ENCODE data around the gene KRT80.

The KRT80 gene

GRCh38 chr12:52210186-52210924, 18.5 kb upstream of the KRT80 start:
- no peak for DNase-seq

- DNase-seq = no peak
Observed at GRCh38 chr12:52209321-52209720, 17.5 kb upstream of the KRT80 start.

GRCh38 chr12:52208424-52209165, 16.8 kb upstream of the KRT80 start:
- no peak for DNase-seq

GRCh38 chr12:52207895-52208294, 16.1 kb upstream of the KRT80 start:
- DNase-seq = no peak

- no peak for DNase-seq
Observed at GRCh38 chr12:52207106-52207505, 15.3 kb upstream of the KRT80 start.

- no peak for DNase-seq
Observed at GRCh38 chr12:52206304-52207040, 14.7 kb upstream of the KRT80 start.

GRCh38 chr12:52205612-52206303, 13.9 kb upstream of the KRT80 start:
- no peak for DNase-seq

GRCh38 chr12:52204931-52205505, 13.2 kb upstream of the KRT80 start:
- DNase-seq = no peak

- DNase-seq = no peak
Observed at GRCh38 chr12:52204095-52204930, 12.5 kb upstream of the KRT80 start.

- peak; percentile 9 for DNase-seq
Observed at GRCh38 chr12:52203079-52203921, 11.5 kb upstream of the KRT80 start.

GRCh38 chr12:52202361-52203078, 10.7 kb upstream of the KRT80 start:
- DNase-seq = no peak

- DNase-seq = no peak
Observed at GRCh38 chr12:52201451-52201839, 9.6 kb upstream of the KRT80 start.

GRCh38 chr12:52200781-52201450, 9.1 kb upstream of the KRT80 start:
- DNase-seq = no peak

GRCh38 chr12:52200086-52200780, 8.4 kb upstream of the KRT80 start:
- DNase-seq = no peak

GRCh38 chr12:52199294-52199919, 7.6 kb upstream of the KRT80 start:
- DNase-seq = no peak

GRCh38 chr12:52198454-52199215, 6.8 kb upstream of the KRT80 start:
- no peak for DNase-seq

GRCh38 chr12:52197371-52198231, 5.8 kb upstream of the KRT80 start:
- DNase-seq = no peak
